GM18505 (cell line): ENCODE results near the gene TOM1.

Experiments
- ATAC-seq: cut with Tn5 transposase; IDR thresholded peaks from one replicate; pipeline ENCODE4 v1.9.1; 2021; ENCODE audit not compliant: unreplicated experiment
- POLR2A ChIP-seq: IDR thresholded peaks from 4 replicates; pipeline ENCODE4 v1.6.1; 2011; ENCODE audit warnings: borderline replicate concordance; ENCODE audit not compliant: insufficient read depth, insufficient read length; ENCODE audit errors: extremely low read depth

The TOM1 gene

GRCh38 chr22:35322126-35322525, 22.4 kb downstream of the TOM1 start:
- ATAC-seq, result no peak
- TF ChIP-seq POLR2A, result no peak

GRCh38 chr22:35322893-35323292, 23.2 kb downstream of the TOM1 start:
- no peak for ATAC-seq

GRCh38 chr22:35323305-35323704, 23.6 kb downstream of the TOM1 start:
- TF ChIP-seq POLR2A, result no peak
- ATAC-seq, result no peak

More at GRCh38 chr22:35322893-35323292, 23.2 kb downstream of the TOM1 start:
- TF ChIP-seq POLR2A, result no peak

- no peak for TF ChIP-seq POLR2A
- ATAC-seq, result no peak
Measured at GRCh38 chr22:35324067-35324466, 24.4 kb downstream of the TOM1 start.

- no peak for ATAC-seq
- no peak for TF ChIP-seq POLR2A
Measured at GRCh38 chr22:35324762-35325161, 25.1 kb downstream of the TOM1 start.

GRCh38 chr22:35325209-35325608, 25.5 kb downstream of the TOM1 start:
- no peak for TF ChIP-seq POLR2A
- ATAC-seq, result no peak

- no peak for TF ChIP-seq POLR2A
- ATAC-seq, result no peak
Measured at GRCh38 chr22:35326854-35327562, 27.3 kb downstream of the TOM1 start.

- no peak for TF ChIP-seq POLR2A
- no peak for ATAC-seq
Measured at GRCh38 chr22:35327690-35328471, 28.2 kb downstream of the TOM1 start.

- no peak for TF ChIP-seq POLR2A
Measured at GRCh38 chr22:35328472-35328885, 28.8 kb downstream of the TOM1 start.

GRCh38 chr22:35329114-35329847, 29.6 kb downstream of the TOM1 start:
- no peak for ATAC-seq
- TF ChIP-seq POLR2A, result no peak

More at GRCh38 chr22:35328472-35328885, 28.8 kb downstream of the TOM1 start:
- no peak for ATAC-seq

GRCh38 chr22:35330258-35330861, 30.7 kb downstream of the TOM1 start:
- no peak for ATAC-seq
- peak; percentile 16 for TF ChIP-seq POLR2A

GRCh38 chr22:35332278-35332677, 32.6 kb downstream of the TOM1 start:
- no peak for TF ChIP-seq POLR2A
- ATAC-seq, result no peak

- TF ChIP-seq POLR2A, result no peak
- ATAC-seq, result no peak
Measured at GRCh38 chr22:35333220-35333619, 33.5 kb downstream of the TOM1 start.
